GM19351 (cell line): ENCODE results near the gene PTPRZ1.

Experiments
- ATAC-seq: cut with Tn5 transposase; IDR thresholded peaks from one replicate; pipeline ENCODE4 v1.9.1; 2021; ENCODE audit warnings: mild to moderate bottlenecking, moderate library complexity; ENCODE audit not compliant: unreplicated experiment

The PTPRZ1 gene

DNA sequence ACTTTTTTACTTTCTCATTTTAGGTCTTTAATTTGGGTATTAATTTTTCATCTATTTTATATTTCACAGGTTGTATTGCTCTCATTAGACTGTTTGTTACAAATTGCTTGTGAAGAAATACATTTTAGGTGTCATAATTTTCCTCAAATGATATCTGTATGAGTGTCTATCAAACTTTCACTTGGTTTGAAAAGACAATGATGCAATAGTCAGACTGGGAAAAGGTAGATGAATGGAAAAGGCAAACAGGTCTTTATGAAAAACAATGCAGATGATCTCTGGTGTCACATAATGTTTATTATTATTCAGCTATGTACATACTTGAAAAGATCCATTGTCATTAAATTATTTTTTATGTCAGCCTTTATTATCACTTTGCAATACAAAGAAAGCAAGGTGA is 80.2 kb downstream of the PTPRZ1 start:
- no peak for ATAC-seq

DNA sequence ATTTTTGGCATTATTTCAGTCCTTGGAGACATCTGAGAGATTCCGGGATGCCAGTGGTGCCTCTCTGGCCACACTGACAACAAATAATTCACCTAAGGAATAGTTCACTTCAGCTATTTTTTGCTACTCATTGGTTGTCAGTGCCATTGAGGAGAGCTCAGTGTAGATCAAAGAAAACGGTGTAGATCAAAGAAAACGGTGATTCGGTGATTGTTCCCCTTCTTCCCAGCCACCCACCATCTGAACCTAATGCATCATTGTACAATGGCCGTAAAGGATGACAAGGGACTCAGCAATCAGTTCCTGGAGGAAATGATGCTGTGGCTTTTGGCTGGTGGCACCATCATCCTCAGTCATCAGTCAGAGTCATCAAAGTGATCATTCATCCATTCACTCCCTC is 80.6 kb downstream of the PTPRZ1 start:
- ATAC-seq = no peak

DNA sequence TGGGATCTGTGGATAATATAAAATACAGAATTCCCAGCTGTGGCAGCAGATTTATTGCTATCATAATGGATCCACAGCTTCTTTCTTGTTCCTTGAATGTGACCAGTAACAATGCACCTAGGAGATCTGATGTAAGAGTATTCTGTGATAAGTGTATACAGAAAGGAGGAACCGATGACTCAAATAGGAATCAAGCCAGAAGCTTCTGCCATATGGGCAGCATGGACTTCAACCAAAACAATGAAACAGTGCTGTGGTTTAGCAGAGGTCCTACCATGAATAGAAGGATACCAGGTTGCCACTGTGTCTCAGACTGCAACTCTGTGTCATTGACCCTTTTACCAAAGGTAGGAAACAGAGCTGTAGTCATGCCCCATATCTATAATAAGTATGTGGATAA is 81.8 kb downstream of the PTPRZ1 start:
- peak; percentile 68 for ATAC-seq

DNA sequence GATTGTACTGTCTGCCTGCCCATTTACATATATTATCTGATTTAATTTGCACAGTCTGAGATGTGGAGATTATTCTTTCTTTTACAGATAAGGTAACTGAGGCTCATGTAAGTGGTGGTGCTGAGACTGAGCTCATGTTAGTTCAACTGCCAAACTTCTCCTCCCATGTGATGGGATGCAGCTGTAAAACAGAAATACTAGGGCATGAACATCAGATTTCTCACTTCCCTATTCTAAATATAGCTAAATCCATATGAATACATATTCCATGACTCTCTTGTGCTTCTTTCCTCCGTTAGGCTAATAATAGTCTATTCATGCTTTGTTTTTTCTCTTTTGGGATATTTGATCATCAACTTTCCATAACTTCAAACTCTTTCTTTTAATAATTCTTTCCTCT is 84.7 kb downstream of the PTPRZ1 start:
- ATAC-seq = no peak

DNA sequence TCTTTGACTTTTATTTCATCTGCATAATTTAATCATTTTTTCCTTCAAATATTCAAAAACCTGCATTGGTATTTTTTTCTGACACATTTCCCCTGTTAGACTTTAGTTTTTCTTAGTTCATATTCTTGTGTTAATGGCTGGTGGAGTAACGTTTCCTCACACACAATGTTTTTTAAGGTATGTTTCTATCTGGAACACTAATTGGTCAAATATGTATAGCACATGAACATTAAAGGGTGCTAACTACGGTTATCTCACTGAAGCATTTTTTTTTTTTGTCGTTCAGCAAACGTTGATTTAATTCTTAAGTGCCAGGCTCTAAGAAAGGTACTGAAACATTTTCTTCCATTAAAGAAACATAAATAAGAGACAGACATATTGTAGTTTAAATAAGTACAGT is 87.7 kb downstream of the PTPRZ1 start:
- ATAC-seq = no peak

DNA sequence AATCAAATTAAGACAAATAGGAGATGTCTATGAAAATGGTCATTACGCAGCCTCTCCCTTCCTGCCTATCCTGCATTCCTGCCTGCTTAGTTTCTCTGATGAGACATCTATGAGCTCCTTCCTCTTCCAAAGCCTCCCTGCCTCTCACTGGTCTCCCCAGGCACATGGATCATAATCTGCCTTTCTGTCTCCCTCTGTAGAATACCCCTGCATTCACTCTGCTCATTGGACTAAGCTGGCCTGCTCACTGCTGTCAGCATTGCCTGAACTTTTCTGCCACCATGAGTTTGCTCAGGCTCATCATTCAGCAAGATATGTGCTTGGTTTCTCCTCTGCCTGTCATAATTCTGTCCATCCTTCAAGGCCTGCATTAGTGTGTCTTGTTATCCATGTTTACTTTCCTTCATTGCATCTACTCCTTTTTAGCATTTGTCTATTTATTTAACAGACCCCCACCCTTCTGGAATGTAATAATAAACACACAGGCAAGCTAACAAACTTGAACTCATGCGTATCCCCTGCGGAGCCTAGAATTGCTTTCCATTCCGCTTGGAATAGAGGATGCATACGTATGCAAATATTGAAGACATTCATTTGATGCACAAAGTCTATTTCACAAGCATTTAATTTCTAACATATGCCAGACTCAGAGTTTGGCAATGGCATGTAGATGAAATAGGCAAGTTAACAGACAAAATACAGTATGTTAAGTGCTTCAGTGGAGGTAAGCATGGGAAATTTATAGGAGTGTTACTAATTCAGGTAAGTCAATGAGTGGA is 88.3 kb downstream of the PTPRZ1 start:
- ATAC-seq = no peak

DNA sequence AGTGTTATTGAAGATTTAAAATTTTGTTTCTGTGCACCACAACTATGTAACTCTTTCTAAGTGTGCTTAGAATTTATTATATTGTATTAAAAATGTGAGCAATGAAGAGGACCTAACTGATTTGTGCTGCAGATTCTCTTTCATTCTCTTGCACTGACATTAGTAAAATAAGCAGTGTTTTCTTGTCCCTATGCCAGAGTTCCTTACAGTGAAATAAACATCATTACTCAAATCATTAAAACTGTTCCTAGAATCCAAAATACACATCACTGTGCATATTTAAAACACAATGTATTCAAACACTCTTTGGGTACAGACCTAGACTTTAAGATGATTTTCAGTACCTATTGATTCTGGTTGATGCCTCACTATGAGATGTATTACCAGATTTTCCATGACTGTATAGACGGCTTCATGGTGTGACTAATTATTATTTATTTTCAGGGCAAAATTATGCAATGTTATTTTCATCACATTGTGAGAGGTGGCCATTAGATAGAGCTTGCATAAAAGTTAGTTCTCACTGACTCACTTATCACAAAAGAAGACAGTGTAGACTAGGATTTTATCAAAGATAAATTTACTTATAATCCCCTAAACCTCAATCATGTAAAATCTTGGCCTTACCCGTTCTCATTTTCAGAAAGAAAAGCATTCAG is 93.4 kb downstream of the PTPRZ1 start:
- ATAC-seq = no peak

DNA sequence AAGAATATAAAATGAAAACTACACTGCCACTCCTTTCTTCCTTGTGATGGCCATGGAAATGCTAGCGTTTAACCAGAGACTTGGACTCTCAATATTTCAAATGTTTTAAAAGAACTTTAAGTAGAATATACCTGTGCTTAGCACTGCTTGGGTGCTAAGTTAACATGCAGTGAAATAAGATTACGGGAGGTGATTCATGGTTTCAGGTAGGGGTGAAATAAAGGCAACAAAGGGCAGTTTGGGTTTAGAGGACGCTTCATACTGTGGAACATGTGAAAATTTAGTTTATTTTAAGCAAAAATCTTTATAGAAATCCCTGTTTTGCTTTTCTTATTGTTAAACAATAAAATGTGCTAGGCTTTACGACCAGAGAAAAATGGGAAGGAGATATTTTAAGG is 94.0 kb downstream of the PTPRZ1 start:
- no peak for ATAC-seq

DNA sequence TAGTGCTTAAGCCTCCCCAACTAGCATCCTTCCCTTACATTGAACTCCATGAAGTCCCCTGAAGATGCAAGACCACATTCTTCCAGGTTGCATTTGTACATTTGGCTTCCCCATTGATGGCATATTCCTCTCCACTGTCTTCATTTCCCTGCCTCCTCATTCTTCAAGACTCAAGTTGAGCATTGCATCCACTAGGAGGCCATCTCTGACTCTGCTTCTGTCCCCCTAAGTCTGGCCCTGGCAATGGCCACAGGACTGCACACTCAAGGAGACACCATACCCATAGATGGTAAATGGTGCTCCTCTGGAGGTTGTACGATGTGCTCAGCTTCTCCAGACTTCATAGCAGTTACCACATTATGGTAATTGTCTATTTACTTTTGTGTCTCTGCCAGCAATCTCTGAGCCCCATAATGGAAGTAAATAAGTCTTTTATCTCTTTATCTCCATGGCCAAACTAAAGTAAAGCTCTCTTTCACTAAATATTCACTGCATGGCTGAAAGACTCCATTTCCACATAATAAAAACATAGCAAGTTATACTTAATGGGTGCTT is 112.6 kb downstream of the PTPRZ1 start:
- ATAC-seq = no peak

DNA sequence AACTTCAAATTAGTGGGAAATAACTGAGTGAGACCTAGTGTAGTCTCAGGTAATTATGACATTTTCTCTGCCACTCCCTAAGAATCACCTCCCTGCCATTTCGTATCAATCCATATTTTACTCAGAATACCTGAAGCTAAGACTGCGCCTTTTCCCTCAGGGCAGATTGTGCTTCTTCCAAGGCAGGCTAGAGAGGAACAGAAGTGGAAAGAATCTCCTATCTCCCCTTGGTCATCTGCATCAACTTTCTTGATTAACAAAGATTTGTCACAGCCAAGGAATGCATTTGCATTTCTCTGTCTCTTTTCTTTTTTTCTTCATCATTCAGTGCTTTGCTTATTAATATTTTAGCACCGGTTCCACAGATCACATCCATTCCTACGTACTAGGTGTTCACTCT is 119.1 kb downstream of the PTPRZ1 start:
- ATAC-seq = no peak

DNA sequence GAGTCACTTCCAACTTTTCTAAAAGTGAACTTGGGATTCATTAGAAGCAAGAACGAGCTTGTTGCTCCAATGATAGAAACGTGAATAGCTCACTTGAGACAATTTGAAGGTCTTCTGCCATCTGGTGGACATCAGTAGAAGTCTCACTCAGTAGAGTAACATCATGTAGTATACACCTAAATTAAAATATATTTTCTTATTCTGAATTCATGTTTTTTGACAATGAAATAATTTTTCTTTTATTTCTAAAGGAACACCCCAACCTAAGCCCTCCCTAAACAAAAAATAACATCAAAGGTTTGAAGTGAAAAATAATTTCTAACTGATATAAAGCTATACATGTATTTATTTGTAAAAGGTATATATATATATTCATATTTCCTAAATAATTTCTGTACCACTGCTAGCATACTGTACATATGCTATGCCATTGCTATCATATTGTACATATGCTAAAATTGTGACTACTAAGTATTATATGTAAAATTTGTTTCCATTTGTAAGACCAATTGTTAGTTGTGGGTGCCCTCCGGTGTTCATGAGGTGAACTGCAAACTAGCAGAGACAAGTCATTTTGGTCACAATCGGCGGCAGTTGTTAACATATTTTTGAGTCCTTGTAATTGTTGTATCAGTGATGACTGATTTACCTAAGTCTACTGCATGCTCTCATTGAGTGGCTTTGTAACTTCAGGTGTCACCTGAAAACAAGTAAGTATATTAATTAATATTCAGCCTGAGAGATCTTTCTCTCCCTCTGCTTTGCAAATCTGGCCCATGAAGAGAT is 121.9 kb downstream of the PTPRZ1 start:
- peak; percentile 94 for ATAC-seq

DNA sequence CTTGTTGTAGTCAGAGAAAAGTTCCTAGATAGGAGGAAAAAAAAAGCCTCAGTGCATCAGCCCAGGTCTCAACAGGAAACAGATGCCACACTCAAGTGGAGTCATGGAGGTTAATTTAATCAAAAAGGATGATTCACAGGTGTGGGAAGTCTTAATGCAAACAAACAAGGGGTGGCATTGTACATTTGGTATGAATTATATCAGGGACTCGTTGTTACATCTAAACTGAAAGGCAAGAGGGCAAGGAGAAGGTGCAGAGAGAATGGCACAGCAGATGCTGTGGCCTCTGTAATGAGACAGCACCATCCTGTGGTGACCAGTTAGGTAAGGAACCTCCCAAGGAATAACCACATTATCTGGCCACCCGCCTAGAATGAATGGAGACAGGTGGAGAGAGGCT is 133.7 kb downstream of the PTPRZ1 start:
- ATAC-seq = no peak

DNA sequence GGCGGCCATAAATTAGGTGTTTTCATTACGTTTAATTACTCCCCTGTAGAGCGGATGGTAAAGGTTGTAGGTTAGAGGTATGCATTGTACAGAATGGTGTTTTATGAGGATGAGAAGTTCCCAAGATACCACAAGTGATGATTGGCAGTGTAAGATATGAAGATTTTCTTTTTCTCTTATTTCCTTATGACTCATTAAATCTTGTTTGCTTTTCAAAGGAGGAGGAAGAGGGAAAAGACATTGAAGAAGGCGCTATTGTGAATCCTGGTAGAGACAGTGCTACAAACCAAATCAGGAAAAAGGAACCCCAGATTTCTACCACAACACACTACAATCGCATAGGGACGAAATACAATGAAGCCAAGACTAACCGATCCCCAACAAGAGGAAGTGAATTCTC is 137.2 kb downstream of the PTPRZ1 start:
- no peak for ATAC-seq

DNA sequence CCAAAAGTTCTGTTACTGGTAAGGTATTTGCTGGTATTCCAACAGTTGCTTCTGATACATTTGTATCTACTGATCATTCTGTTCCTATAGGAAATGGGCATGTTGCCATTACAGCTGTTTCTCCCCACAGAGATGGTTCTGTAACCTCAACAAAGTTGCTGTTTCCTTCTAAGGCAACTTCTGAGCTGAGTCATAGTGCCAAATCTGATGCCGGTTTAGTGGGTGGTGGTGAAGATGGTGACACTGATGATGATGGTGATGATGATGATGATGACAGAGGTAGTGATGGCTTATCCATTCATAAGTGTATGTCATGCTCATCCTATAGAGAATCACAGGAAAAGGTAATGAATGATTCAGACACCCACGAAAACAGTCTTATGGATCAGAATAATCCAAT is 140.1 kb downstream of the PTPRZ1 start:
- ATAC-seq = peak; percentile 59

DNA sequence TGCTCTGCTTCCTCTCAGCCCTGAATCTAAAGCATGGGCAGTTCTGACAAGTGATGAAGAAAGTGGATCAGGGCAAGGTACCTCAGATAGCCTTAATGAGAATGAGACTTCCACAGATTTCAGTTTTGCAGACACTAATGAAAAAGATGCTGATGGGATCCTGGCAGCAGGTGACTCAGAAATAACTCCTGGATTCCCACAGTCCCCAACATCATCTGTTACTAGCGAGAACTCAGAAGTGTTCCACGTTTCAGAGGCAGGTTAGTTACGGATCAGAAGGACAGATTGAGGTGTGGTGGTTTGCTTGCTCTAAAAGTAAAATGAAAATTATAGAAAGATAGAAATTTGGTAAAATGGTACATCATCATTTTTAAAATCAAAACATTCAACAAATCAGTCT is 140.7 kb downstream of the PTPRZ1 start:
- ATAC-seq = no peak

DNA sequence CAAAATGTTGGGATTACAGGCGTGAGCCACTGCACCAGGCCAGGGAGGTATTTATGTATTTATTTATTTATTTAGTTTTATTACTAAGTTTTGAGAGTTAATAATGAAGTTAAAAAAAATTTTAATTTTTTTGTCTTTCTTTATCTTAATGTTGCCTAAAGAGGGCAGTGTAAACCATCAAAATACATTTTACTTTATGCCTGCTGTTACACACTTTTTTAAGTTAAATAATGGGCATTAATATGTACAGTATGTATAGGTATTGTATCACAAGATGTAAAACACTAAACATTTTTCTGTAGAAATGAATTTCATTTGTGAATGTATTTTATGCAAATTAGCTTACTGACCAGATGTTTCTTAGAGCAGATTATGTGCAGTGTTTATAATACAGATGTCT is 141.7 kb downstream of the PTPRZ1 start:
- ATAC-seq = no peak

DNA sequence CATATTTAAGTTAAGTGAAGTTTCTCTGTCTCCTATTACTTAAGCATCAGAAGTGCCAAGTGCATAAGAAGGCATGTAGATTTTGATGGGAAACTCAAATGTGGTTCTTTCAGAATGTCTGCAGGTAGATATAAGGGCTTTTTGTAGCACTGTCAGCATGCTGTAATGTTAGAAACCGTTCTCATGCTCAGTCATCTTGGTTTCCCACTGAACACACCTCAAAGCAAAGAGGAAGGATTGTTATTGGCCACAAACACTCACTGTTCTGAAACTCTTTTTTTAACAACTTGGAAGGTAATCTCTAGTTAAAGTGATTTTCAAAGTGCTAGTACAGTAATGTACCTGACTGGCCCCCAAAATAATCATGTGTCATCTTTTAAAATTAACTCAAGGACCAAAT is 145.1 kb downstream of the PTPRZ1 start:
- peak; percentile 48 for ATAC-seq

DNA sequence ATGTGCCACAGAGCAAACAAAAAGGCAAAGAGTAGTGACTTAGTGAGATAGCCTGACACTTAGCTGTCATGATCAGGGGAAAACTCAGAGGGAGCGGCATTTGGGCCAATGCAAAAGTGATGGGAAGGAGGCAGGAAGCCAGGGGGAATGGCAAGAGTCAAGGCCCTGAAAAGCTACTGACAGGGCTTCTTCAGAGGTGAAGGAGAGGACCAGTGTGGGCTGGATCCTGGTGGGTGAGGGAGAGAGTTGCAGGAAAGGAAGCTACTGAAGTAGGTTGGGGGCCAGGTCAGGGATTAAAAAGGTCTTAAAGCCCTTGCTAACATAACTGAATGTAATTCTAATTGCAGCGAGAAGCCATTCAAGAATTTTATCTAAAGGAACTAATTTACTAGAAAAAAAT is 154.1 kb downstream of the PTPRZ1 start:
- ATAC-seq = no peak

DNA sequence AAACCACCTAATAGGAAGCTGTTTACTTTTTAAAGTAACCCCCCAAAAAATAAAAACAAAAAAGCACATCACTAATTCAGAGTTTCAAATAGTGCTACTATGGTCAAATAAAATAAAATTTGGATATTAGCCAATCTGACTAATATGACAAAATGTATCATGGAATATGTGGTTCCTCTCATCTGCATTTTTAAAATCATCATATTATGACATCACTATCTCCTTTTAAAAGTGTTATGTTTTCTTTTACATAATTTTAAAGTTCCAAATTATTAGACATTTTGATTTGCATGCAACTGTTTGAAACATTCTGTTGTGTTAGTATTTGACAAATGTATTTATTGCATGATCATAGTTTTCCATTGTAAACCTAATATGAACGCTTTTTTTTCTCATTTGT is 160.7 kb downstream of the PTPRZ1 start:
- no peak for ATAC-seq

DNA sequence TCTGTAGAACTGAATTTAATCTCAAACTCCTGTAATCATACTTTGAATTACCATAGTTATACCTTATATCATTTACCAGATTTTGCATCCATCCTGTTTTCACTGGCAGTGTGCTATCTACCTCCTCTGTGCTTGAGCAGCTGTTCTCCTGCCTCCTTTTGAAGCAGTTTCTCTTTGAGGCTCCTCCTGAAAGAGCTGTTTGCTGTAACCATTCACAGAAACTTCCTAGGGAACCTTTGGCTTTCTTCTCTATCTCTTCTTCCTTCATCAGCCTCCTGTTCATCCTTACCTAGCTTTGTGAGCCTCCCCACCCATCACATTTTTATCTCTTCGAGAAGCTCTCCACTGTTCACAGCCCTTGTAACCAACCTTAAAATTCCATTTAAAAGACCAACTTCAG is 162.9 kb downstream of the PTPRZ1 start:
- no peak for ATAC-seq

DNA sequence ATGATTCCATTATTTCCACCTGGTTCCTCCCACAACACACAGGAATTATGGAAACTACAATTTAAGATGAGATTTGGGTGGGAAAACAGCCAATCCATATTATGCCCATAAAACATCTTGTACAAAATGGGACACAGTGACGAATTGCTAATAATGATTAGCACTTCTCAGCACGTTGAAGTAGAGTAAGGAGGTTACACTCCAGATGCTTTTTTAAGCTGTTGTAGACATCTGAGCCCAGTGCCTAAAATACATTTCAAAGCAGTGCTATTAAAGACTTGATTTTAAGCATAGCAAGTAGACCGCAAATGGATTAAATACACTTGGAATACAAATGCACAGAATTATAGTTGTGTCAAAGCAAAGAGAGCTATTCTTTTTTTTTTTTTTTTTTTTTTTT is 165.2 kb downstream of the PTPRZ1 start:
- no peak for ATAC-seq

DNA sequence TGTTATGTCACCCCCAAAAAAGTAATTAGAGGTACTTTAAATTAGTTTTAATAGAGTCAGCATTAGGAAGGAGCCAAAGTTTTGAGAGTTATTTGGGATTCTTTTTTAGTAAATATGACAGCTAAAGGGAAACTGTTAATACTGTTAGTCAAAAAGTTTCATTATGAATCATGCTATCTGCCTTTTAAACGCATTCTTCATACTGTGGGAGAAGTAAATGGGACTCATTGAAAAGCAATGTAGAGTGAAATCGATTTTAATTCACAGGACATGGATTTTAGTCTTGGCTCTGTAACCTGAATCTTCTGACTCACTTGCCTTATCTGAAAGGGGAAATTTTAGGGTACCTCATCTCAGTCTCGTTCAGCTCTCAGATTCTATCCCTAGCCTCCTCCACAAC is 165.9 kb downstream of the PTPRZ1 start:
- no peak for ATAC-seq
